ENCODE data around the gene LRP8. TPM values are rescaled to one million over a fixed set of nuclear protein-coding genes. Genes with fewer than 3 reads are reported as not detected.

LRP8 gene
- total and polyA plus RNA-seq, 2 donors (not counting 1 experiment from before 2014, with no cell fraction given) = 7.8 to 9.4 TPM

- H3K27ac ChIP-seq (ENCODE audit: low read length in 2 of 2) = no peak overlapping the region
- H3K4me3 ChIP-seq (ENCODE audit: control extremely low read depth in 1 of 5, extremely low read depth in 1 of 5, insufficient read depth in 1 of 5, low read depth in 2 of 5, low read length in 4 of 5) = no peak overlapping the region
- H3K79me2 ChIP-seq (ENCODE audit: control insufficient read depth, insufficient read depth, low read length) = peaks cover 19% of the 10 kb centered on the region
- H3K36me3 ChIP-seq (replicated peaks in 1 of 2; ENCODE audit: control extremely low read depth in 1 of 2, control insufficient read depth in 1 of 2, extremely low read depth in 1 of 2, insufficient read depth in 2 of 2, low read length in 1 of 2) = no peaks in the 10 kb centered on the region
- no peak overlapping the region for H3K9ac ChIP-seq (ENCODE audit: low read length)
- 89% methylated on average over 14 of the region's 15 CpGs for WGBS (ENCODE audit: insufficient coverage)
- Mint-ChIP-seq H3K4me1 (peaks cover 24% of the 10 kb centered on the region), H3K27ac (no peak overlapping the region), H3K4me3 (no peak overlapping the region), H3K9me3 (ENCODE audit: insufficient read depth) (no peaks in the 10 kb centered on the region), H3K27me3 (no peaks in the 10 kb centered on the region)
- no peak for DNase-seq
- POLR2A ChIA-PET = no interaction called here
- intact Hi-C loops (cut with micrococcal nuclease) = no loop called here
- no peak for ATAC-seq (ENCODE audit: low read depth)
- H3K4me2 ChIP-seq (replicated peaks; ENCODE audit: low read depth, low read length, poor library complexity, severe bottlenecking) = no peak overlapping the region
- H3K9me3 ChIP-seq (ENCODE audit: control extremely low read depth in 1 of 3, control insufficient read depth in 2 of 3, insufficient read depth in 1 of 3, low read length in 2 of 3) = no peaks in the 10 kb centered on the region
- CTCF ChIA-PET = interaction anchor here (0.8 to 1.6 kb wide), 2 partner anchors 22 to 120 kb away, joined by 3 to 5 read pairs; no protein-coding TSS in a partner anchor
- peaks cover 22 to 29% of the 10 kb centered on the region in 2 donors for H3K4me1 ChIP-seq (ENCODE audit: control insufficient read depth in 2 of 2, insufficient read depth in 2 of 2, low read length in 2 of 2)
- no peaks in the 10 kb centered on the region for H4K20me1 ChIP-seq (ENCODE audit: control insufficient read depth, insufficient read depth, low read length, poor library complexity, severe bottlenecking)
- no peaks in the 10 kb centered on the region for H3K27me3 ChIP-seq (replicated peaks in 1 of 4; ENCODE audit: control extremely low read depth in 1 of 4, control insufficient read depth in 3 of 4, insufficient read depth in 4 of 4, low read length in 3 of 4)
- H2AFZ ChIP-seq (ENCODE audit: insufficient read depth, low read depth, low read length, poor library complexity, severe bottlenecking) = no peak overlapping the region
- TF ChIP-seq CTCF (IDR thresholded peaks at IDR 0.05) (no peak), EZH2 (IDR thresholded peaks at IDR 0.05; ENCODE audit: borderline replicate concordance, insufficient read depth, low read depth, low read length, poor library complexity, severe bottlenecking) (no peak)
Measured at GRCh38 chr1:53371121-53371666, 43.3 kb upstream of the LRP8 start.

GRCh38 chr1:53370369-53370961 is 42.6 kb upstream of the LRP8 start:
- ChIA-PET CTCF (interaction anchor here (3.7 kb wide), 1 partner anchor 92 kb away, joined by 13 read pairs; no protein-coding TSS in a partner anchor), POLR2A (interaction anchor here (0.6 kb wide), 1 partner anchor 22 kb away, joined by 3 read pairs; no protein-coding TSS in a partner anchor)
- Mint-ChIP-seq H3K27me3 (no peaks in the 10 kb centered on the region), H3K4me1 (peaks cover 31% of the 10 kb centered on the region), H3K9me3 (ENCODE audit: insufficient read depth) (no peaks in the 10 kb centered on the region), H3K27ac (no peak overlapping the region), H3K4me3 (no peak overlapping the region)
- WGBS (ENCODE audit: insufficient coverage) = 70% methylated on average over 9 of the region's 9 CpGs
- no peak for DNase-seq
- H3K4me1 ChIP-seq (ENCODE audit: control insufficient read depth in 2 of 2, insufficient read depth in 2 of 2, low read length in 2 of 2) = peaks cover 27 to 36% of the 10 kb centered on the region in 2 donors
- ATAC-seq (ENCODE audit: low read depth) = no peak
- no peaks in the 10 kb centered on the region for H3K9me3 ChIP-seq (ENCODE audit: control extremely low read depth in 1 of 3, control insufficient read depth in 2 of 3, insufficient read depth in 1 of 3, low read length in 2 of 3)
- no peak overlapping the region for H3K4me3 ChIP-seq (ENCODE audit: control extremely low read depth in 1 of 5, extremely low read depth in 1 of 5, insufficient read depth in 1 of 5, low read depth in 2 of 5, low read length in 4 of 5)
- intact Hi-C loops (cut with micrococcal nuclease) = no loop called here
- H3K27ac ChIP-seq (ENCODE audit: low read length in 2 of 2) = no peak overlapping the region
- peaks cover 26% of the 10 kb centered on the region for H3K79me2 ChIP-seq (ENCODE audit: control insufficient read depth, insufficient read depth, low read length)
- TF ChIP-seq EZH2 (IDR thresholded peaks at IDR 0.05; ENCODE audit: borderline replicate concordance, insufficient read depth, low read depth, low read length, poor library complexity, severe bottlenecking) = no peak
- no peak for TF ChIP-seq CTCF (IDR thresholded peaks at IDR 0.05)
- no peaks in the 10 kb centered on the region for H4K20me1 ChIP-seq (ENCODE audit: control insufficient read depth, insufficient read depth, low read length, poor library complexity, severe bottlenecking)
- H3K27me3 ChIP-seq (replicated peaks in 1 of 4; ENCODE audit: control extremely low read depth in 1 of 4, control insufficient read depth in 3 of 4, insufficient read depth in 4 of 4, low read length in 3 of 4) = no peaks in the 10 kb centered on the region
- H3K4me2 ChIP-seq (replicated peaks; ENCODE audit: low read depth, low read length, poor library complexity, severe bottlenecking) = no peak overlapping the region
- no peak overlapping the region for H2AFZ ChIP-seq (ENCODE audit: insufficient read depth, low read depth, low read length, poor library complexity, severe bottlenecking)
- no peaks in the 10 kb centered on the region for H3K36me3 ChIP-seq (replicated peaks in 1 of 2; ENCODE audit: control extremely low read depth in 1 of 2, control insufficient read depth in 1 of 2, extremely low read depth in 1 of 2, insufficient read depth in 2 of 2, low read length in 1 of 2)
- no peak overlapping the region for H3K9ac ChIP-seq (ENCODE audit: low read length)

All from B cell (primary cell).